HEK293 (cell line): ENCODE data around the gene TMEM212.

ENCODE experiments used
- YY1 ChIP-seq: fragments of 450-650 bp; formaldehyde crosslinking; IDR thresholded peaks from 2 replicates; pipeline ENCODE4 v1.5.1; 2018; ENCODE audit warnings: missing biosample characterization, missing genetic modification characterization
- ZNF133 ChIP-seq: fragments of 450-650 bp; formaldehyde crosslinking; IDR thresholded peaks from 2 replicates; pipeline ENCODE4 v1.5.1; 2016; ENCODE audit warnings: missing biosample characterization, missing genetic modification characterization
- ZNF623 ChIP-seq: fragments of 450-650 bp; formaldehyde crosslinking; IDR thresholded peaks from 2 replicates; pipeline ENCODE4 v1.5.1; 2016; ENCODE audit warnings: missing biosample characterization, missing genetic modification characterization
- TF ChIP-seq, protein P1 (sequence below): fragments of 450-650 bp; formaldehyde crosslinking; IDR thresholded peaks from 2 replicates; pipeline ENCODE4 v1.5.1; 2016; ENCODE audit warnings: missing biosample characterization, missing genetic modification characterization

DNA sequence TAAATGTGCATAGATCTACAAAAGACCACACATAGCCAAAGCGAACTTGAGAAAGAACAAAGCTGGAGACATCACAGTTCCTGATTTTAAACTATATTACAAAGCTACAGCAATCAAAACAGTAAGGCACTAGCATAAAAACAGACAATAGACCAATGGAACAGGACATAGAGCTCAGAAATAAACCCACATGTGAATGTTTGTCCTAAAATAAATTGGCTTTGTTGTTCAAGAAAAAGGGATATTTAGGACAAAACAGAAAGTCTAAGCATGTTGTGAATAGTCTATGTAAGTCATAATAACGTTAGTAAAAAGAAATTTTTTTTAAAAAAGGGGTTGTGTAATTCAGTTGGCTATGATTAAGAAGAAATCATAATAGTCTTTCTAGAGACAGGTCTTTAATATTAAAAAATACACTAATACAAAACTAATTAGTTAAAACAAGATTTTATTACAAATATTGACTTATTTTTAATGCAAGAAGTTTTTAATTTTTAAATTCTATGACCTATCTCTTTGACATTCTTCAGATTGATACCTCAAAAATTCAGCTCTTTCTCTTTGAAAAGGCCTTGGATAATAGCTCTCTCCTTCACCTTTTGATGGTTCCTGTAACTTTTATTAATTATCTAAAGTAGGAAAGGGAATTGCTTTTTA, 11.6 kb downstream of the TMEM212 start:
- TF ChIP-seq, protein P1, sequence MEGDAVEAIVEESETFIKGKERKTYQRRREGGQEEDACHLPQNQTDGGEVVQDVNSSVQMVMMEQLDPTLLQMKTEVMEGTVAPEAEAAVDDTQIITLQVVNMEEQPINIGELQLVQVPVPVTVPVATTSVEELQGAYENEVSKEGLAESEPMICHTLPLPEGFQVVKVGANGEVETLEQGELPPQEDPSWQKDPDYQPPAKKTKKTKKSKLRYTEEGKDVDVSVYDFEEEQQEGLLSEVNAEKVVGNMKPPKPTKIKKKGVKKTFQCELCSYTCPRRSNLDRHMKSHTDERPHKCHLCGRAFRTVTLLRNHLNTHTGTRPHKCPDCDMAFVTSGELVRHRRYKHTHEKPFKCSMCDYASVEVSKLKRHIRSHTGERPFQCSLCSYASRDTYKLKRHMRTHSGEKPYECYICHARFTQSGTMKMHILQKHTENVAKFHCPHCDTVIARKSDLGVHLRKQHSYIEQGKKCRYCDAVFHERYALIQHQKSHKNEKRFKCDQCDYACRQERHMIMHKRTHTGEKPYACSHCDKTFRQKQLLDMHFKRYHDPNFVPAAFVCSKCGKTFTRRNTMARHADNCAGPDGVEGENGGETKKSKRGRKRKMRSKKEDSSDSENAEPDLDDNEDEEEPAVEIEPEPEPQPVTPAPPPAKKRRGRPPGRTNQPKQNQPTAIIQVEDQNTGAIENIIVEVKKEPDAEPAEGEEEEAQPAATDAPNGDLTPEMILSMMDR (tag by site-specific recombination) = no peak
- no peak for TF ChIP-seq YY1 (tag by site-specific recombination)
- TF ChIP-seq ZNF133 (tag by site-specific recombination) = no peak
- no peak for TF ChIP-seq ZNF623
